ENCODE measurements around the gene PRPF31. TPM values are rescaled to one million over a fixed set of nuclear protein-coding genes. Genes with fewer than 3 reads are reported as not detected.

PRPF31 gene
- total RNA-seq, 2 experiments from 2014 or later: 81.1 to 85.2 TPM

- no peaks in the 10 kb centered on the region for H3K9me3 Mint-ChIP-seq
- ATAC-seq (no peak), DNase-seq (no peak)
- H3K27ac Mint-ChIP-seq: no peak overlapping the region
- TF ChIP-seq CTCF (IDR thresholded peaks at IDR 0.05): no peak
- intact Hi-C loops (cut with micrococcal nuclease): no loop called here
- ChIA-PET CTCF (interaction anchor here (0.8 to 0.9 kb wide), 2 partner anchors 18 to 93 kb away, joined by 3 to 4 read pairs; partner anchors contain the start of gene TSEN34), POLR2A (interaction anchor here (1.2 to 2.6 kb wide), 5 partner anchors 10 to 32 kb away, joined by 3 to 7 read pairs (median 4); partner anchors contain the start of gene LENG1)
- H3K36me3 Mint-ChIP-seq (ENCODE audit: low read depth): peaks cover 8% of the 10 kb centered on the region
- H3K4me3 Mint-ChIP-seq: no peak overlapping the region
- no peaks in the 10 kb centered on the region for H3K27me3 Mint-ChIP-seq
- H3K4me1 Mint-ChIP-seq (ENCODE audit: low read depth): peaks cover 2% of the 10 kb centered on the region
These were observed 57.8 kb downstream of the PRPF31 start for GRCh38 chr19:54173359-54173699.

- DNase-seq: no peak
- ChIA-PET POLR2A (interaction anchor here (0.6 to 2.6 kb wide), 4 partner anchors 15 to 1963 kb away, joined by 3 to 7 read pairs (median 5); partner anchors contain the start of gene LENG1), CTCF (interaction anchor here (0.8 to 0.9 kb wide), 2 partner anchors 17 to 92 kb away, joined by 3 to 4 read pairs; partner anchors contain the start of gene TSEN34)
- intact Hi-C loops (cut with micrococcal nuclease): no loop called here
- peaks cover 13% of the 10 kb centered on the region for H3K36me3 Mint-ChIP-seq (ENCODE audit: low read depth)
- H3K4me1 Mint-ChIP-seq (ENCODE audit: low read depth): no peaks in the 10 kb centered on the region
- H3K27ac Mint-ChIP-seq: no peak overlapping the region
- TF ChIP-seq CTCF (IDR thresholded peaks at IDR 0.05): no peak
- no peak for ATAC-seq
- no peaks in the 10 kb centered on the region for H3K9me3 Mint-ChIP-seq
- no peak overlapping the region for H3K4me3 Mint-ChIP-seq
- no peaks in the 10 kb centered on the region for H3K27me3 Mint-ChIP-seq
These were observed 58.6 kb downstream of the PRPF31 start for GRCh38 chr19:54173951-54174834.

- intact Hi-C loops (cut with micrococcal nuclease): no loop called here
- TF ChIP-seq CTCF (IDR thresholded peaks at IDR 0.05): no peak
- ATAC-seq: peak; percentile 96
- peaks cover 20% of the 10 kb centered on the region for H3K36me3 Mint-ChIP-seq (ENCODE audit: low read depth)
- no peak overlapping the region for H3K4me3 Mint-ChIP-seq
- ChIA-PET CTCF (interaction anchor here (0.9 kb wide), 1 partner anchor 11 kb away, joined by 3 read pairs; the partner anchor contains the start of gene MBOAT7), POLR2A (interaction anchor here (0.7 to 1.6 kb wide), 3 partner anchors 9 to 28 kb away, joined by 4 to 6 read pairs (median 5); no protein-coding TSS in a partner anchor)
- H3K27ac Mint-ChIP-seq: no peak overlapping the region
- no peaks in the 10 kb centered on the region for H3K27me3 Mint-ChIP-seq
- no peaks in the 10 kb centered on the region for H3K4me1 Mint-ChIP-seq (ENCODE audit: low read depth)
- H3K9me3 Mint-ChIP-seq: no peaks in the 10 kb centered on the region
- peak; percentile 58 for DNase-seq
These were observed 63.2 kb downstream of the PRPF31 start for GRCh38 chr19:54178581-54179261.

GRCh38 chr19:54179262-54179852 is 63.8 kb downstream of the PRPF31 start:
- H3K27ac Mint-ChIP-seq: no peak overlapping the region
- H3K4me1 Mint-ChIP-seq (ENCODE audit: low read depth): no peaks in the 10 kb centered on the region
- ChIA-PET CTCF (interaction anchor here (0.8 to 0.9 kb wide), 2 partner anchors 10 to 86 kb away, joined by 3 read pairs; partner anchors contain the start of gene MBOAT7), POLR2A (interaction anchor here (1.6 kb wide), 2 partner anchors 8 to 27 kb away, joined by 5 to 6 read pairs; no protein-coding TSS in a partner anchor)
- H3K4me3 Mint-ChIP-seq: no peak overlapping the region
- no peaks in the 10 kb centered on the region for H3K9me3 Mint-ChIP-seq
- no peaks in the 10 kb centered on the region for H3K27me3 Mint-ChIP-seq
- no peak for TF ChIP-seq CTCF (IDR thresholded peaks at IDR 0.05)
- intact Hi-C loops (cut with micrococcal nuclease): no loop called here
- ATAC-seq (no peak), DNase-seq (no peak)
- H3K36me3 Mint-ChIP-seq (ENCODE audit: low read depth): peaks cover 21% of the 10 kb centered on the region

Data from activated CD8-positive, alpha-beta T cell treated with anti-CD3 and anti-CD28 coated beads for 36 hours (primary cell).